ENCODE measurements around the gene APLNR.

Gene APLNR

GRCh38 chr11:57214494-57214893 lies 22.6 kb downstream of the APLNR start:
- DNase-seq, result no peak

GRCh38 chr11:57214098-57214417 lies 23.0 kb downstream of the APLNR start:
- no peak for DNase-seq

GRCh38 chr11:57213342-57214097 lies 23.5 kb downstream of the APLNR start:
- DNase-seq, result no peak

GRCh38 chr11:57210781-57211180 lies 26.3 kb downstream of the APLNR start:
- no peak for DNase-seq

GRCh38 chr11:57207168-57207567 lies 29.9 kb downstream of the APLNR start:
- DNase-seq, result no peak

- no peak for DNase-seq
Measured at GRCh38 chr11:57205041-57205641, 31.9 kb downstream of the APLNR start.

GRCh38 chr11:57203882-57204480 lies 33.1 kb downstream of the APLNR start:
- DNase-seq, result no peak

GRCh38 chr11:57203359-57203758 lies 33.7 kb downstream of the APLNR start:
- DNase-seq, result no peak

- no peak for DNase-seq
Measured at GRCh38 chr11:57202281-57202680, 34.8 kb downstream of the APLNR start.

GRCh38 chr11:57200917-57201316 lies 36.1 kb downstream of the APLNR start:
- DNase-seq, result no peak

- no peak for DNase-seq
Measured at GRCh38 chr11:57199330-57199729, 37.7 kb downstream of the APLNR start.

- no peak for DNase-seq
Measured at GRCh38 chr11:57197762-57198161, 39.3 kb downstream of the APLNR start.

GRCh38 chr11:57196596-57196995 lies 40.5 kb downstream of the APLNR start:
- DNase-seq, result no peak

- DNase-seq, result no peak
Measured at GRCh38 chr11:57192316-57192715, 44.7 kb downstream of the APLNR start.

GRCh38 chr11:57191311-57192219 lies 45.5 kb downstream of the APLNR start:
- DNase-seq, result no peak

- no peak for DNase-seq
Measured at GRCh38 chr11:57190548-57190947, 46.5 kb downstream of the APLNR start.
